GM13976 (cell line): ENCODE measurements around the gene MYO5B.

ENCODE experiments used
- DNase-seq: peaks from one replicate; pipeline ENCODE4 v3.0.0; 2012; ENCODE audit warnings: low spot score
- CTCF ChIP-seq: IDR thresholded peaks from 2 replicates; pipeline ENCODE4 v1.5.1; 2012; ENCODE audit warnings: borderline replicate concordance, mild to moderate bottlenecking; ENCODE audit not compliant: insufficient read depth; ENCODE audit errors: extremely low read depth, missing control alignments, control extremely low read depth
- in situ Hi-C: fragments of 300-500 bp; cut with MboI; formaldehyde crosslinking; loops from one replicate; pipeline ENCODE4 v1.12.0; 2022; ENCODE audit warnings: low sequenced_read_pairs, mixed read lengths, inconsistent platforms; ENCODE audit not compliant: unreplicated experiment

The MYO5B gene

GRCh38 chr18:49976795-49977560 lies 218.0 kb downstream of the MYO5B start:
- TF ChIP-seq CTCF: no peak
- DNase-seq: no peak
- in situ Hi-C loops: no loop called here

- DNase-seq: no peak
- in situ Hi-C loops: no loop called here
- no peak for TF ChIP-seq CTCF
Observed at GRCh38 chr18:49976001-49976400, 218.9 kb downstream of the MYO5B start.

- in situ Hi-C loops: no loop called here
- no peak for TF ChIP-seq CTCF
- no peak for DNase-seq
Observed at GRCh38 chr18:49974079-49974478, 220.9 kb downstream of the MYO5B start.

GRCh38 chr18:49973592-49973991 lies 221.4 kb downstream of the MYO5B start:
- TF ChIP-seq CTCF: no peak
- in situ Hi-C loops: no loop called here
- no peak for DNase-seq

- DNase-seq: no peak
- in situ Hi-C loops: no loop called here
- TF ChIP-seq CTCF: no peak
Observed at GRCh38 chr18:49972535-49972934, 222.4 kb downstream of the MYO5B start.

- in situ Hi-C loops: no loop called here
- TF ChIP-seq CTCF: no peak
- DNase-seq: no peak
Observed at GRCh38 chr18:49971462-49971861, 223.5 kb downstream of the MYO5B start.

GRCh38 chr18:49970319-49970718 lies 224.6 kb downstream of the MYO5B start:
- no peak for TF ChIP-seq CTCF
- in situ Hi-C loops: no loop called here
- no peak for DNase-seq
